Femur (tissue), 1 donor: ENCODE data around the gene CFAP43.
"Not testable (repeated sequence)": the region's sequence is repeated elsewhere in the genome, so short reads cannot be mapped to it uniquely, and the experiment has no call there.

Source experiments
- DNase-seq: peaks from one replicate; pipeline ENCODE4 v3.0.0-alpha.2; 2017

Gene CFAP43

GRCh38 chr10:104223304-104223703 is 8.9 kb downstream of the CFAP43 start:
- DNase-seq: no peak

- DNase-seq: no peak
Measured at GRCh38 chr10:104220522-104220921, 11.6 kb downstream of the CFAP43 start.

DNA sequence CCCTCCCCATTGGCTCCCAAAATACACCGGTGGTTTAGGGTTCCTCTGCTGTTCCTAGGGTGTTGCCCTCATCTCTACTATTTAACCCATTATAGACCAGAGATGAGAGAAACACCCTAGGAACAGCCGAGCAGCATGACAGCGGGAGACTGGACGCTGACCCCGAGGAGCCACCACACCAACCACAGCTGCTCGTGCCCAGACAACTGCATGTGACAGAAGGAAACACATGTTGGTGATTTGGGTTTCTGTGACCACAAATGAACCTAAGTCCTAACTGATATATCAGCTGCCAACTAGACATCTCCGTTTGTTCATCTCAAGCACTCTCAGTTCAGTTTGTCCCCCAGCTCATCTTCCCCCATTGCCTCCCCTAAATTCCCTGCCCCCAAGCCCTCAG is 13.4 kb downstream of the CFAP43 start:
- DNase-seq: peak; percentile 32

DNA sequence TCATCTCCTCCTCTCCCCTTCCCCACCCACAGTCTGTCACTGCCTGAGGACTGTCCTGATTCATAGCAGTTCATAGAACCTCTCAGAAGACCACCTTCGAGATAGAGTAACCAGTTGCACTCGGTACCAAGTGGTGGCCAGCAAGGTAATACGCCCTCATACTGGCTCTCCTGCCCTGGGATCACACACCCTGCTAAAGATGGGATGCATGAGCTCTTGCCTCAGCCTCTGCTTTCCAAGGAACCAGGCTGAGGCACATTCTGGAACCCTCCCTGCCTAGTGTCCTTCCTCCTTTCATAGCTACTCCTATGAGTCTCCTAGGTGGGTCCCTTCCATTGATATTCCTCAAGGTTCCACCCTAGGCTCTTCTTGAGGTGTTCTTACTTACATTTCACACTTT is 15.5 kb downstream of the CFAP43 start:
- no peak for DNase-seq

DNA sequence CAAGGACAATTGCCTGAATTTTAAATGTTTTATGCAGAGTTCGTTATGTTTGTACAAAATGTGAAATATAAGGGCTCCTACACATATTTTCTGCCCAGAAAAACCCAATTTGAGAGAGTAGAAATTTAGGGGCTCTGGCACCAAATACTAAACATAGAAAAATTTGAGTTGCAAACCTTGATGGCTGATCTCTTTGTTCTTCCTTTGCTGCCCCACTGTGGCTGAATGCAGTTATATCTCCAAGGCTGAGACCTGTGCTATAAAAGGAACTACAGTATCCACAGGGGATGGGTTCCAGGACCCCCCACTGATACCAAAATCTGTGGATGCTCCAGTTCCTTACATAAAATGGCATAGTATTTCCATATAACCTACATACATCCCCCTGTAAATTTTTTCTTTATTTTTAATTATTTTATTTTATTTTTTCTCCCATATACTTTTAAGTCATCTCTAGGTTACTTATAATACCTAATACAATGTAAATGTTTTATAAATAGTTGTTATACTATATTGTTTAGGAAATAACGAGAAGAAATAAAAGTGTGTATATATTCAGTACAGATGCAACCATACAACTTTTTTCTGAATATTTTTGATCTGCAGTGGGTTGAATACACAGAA is 22.5 kb downstream of the CFAP43 start:
- peak; percentile 48 for DNase-seq

GRCh38 chr10:104208730-104209129 is 23.4 kb downstream of the CFAP43 start:
- DNase-seq: no peak

- DNase-seq: no peak
Measured at GRCh38 chr10:104202231-104202630, 29.9 kb downstream of the CFAP43 start.

DNA sequence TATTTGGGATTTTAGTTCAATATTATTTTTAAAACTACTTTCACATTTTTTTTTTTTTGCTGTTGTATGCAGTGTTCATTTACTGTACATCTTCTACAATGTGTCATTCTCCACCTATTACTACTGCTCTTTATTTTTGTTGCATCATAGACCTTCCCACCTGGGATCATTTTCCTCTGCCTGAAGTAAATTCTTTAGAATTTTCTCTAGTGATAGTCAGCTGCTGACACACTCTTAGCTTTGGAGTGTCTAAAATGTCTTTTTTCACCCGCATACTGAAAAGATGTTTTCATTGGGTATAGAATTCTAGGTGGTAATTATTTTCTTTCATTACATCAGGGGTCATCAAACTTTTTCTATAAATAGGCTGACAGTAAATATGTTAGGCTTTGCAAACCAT is 30.5 kb downstream of the CFAP43 start:
- DNase-seq: no peak

DNA sequence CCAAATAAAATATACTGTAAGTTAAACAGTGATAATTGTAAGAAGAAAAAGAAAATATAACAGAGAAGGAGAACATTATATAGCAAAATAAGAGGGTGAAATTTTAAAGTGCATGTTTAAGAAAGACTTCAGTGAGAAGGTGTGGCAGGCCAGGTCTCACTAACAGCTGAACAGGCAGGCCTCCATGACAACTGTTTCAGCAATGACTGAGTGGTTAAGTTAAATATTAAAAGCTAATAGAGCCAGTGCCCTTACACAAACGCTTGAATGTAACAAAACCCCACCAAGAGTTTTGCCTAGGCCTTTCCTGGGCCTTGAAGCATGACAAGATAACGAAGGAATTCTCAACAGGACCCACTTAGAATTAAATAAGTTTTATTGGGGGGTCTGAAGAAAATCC is 32.6 kb downstream of the CFAP43 start:
- DNase-seq: no peak

DNA sequence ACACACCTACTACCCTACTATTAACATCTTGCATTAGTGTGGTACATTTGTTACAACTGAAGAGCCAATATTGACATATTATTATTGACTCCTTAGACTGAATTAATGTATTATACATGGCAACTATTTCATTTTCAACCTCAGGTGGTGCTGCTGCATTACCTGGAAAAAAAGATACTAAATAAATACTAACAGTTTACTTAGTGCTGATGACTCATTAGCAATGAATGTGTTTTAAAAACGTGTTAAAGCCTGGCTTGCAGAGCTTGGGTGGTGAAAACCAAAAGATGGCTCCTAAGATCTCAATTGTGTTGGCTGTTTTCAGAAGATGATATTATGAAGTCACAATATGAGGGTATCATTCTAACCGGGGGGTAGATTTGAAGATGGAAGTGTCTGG is 34.8 kb downstream of the CFAP43 start:
- no peak for DNase-seq

GRCh38 chr10:104195706-104196105 is 36.5 kb downstream of the CFAP43 start:
- no peak for DNase-seq

- DNase-seq: no peak
Measured at GRCh38 chr10:104193787-104194186, 38.4 kb downstream of the CFAP43 start.

- no peak for DNase-seq
Measured at GRCh38 chr10:104190695-104191094, 41.5 kb downstream of the CFAP43 start.

DNA sequence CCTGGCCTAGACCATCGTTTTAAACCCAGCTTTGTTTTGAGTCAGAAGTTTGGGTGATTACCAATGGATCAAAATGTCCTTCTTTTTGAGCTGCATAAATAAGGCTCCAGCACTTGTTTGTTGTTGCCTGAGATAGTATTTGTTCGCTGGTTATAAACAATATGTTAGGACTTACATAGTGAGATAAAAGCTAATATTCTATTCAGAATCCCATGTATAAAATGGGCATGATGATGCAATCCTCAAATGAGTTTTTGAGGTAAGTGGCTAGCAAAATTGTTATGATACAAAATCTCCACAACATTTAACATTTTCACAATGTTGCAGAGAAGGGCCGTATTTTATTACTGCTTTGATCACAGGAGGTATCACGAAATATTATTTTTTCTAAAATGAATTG is 48.5 kb downstream of the CFAP43 start:
- no peak for DNase-seq

DNA sequence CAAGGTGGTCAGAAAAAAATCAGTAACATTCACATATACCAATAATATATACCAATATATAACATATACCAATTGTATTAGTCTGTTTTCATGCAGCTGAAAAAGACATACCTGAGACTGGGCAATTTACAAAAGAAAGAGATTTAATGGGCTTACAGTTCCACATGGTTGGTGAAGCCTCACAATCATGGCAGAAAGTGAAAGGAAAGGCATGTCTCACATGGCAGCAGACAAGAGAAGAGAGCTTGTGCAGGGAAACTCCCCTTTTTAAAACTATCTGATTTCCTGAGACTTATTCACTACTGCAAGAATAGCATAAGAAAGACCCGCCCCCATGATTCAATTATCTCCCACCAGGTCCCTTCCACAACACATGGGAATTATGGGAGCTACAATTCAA is 58.0 kb downstream of the CFAP43 start:
- DNase-seq: not testable (repeated sequence)

DNA sequence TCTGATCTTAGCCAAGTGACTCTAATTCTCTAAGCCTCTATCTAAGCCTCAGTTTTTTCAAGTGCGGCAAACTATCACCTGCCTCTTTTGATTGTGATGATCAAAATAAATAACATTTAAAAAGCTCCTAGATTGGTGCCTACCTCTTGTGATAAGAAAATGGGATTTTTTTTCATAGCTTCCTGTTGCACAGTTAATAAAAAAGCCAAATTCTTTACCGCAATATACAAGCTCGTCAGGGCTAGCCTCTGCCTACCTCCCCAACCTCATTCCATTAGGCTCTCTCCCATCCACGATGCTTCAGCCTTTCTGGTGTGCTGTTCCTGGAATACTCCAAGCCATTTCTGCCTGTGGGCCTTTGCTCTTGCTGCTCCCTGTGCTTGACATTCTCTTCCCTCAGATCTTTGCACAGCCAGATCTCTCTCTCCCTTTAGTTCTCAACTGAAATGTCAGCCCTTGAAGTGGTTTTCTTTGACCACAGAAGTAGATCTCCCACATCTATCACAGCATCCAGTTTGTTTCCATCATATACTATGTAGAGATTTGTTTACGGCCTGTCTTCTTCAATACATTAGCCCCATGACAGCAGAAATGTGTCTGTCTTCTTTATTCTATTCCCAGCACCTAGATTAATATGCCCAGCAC is 61.4 kb downstream of the CFAP43 start:
- no peak for DNase-seq

DNA sequence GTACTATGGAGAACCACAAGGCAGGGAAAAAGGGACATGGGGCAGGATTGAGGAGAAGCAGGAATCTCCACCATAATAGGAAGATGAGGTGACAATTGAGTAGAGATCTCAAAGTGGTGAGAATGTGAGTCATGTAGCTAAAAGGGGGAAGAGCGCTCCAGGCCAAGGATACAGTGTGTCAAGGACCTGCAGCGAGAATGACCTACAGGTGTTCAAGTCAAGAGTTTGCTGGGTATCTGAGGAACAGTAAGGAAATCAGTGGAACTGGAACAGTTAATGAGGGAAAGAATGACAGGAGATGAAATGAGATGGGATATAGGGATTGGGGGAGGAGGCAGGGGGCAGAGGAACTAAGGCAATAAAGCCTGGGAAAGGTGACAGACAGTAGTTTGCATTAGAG is 76.6 kb downstream of the CFAP43 start:
- no peak for DNase-seq

DNA sequence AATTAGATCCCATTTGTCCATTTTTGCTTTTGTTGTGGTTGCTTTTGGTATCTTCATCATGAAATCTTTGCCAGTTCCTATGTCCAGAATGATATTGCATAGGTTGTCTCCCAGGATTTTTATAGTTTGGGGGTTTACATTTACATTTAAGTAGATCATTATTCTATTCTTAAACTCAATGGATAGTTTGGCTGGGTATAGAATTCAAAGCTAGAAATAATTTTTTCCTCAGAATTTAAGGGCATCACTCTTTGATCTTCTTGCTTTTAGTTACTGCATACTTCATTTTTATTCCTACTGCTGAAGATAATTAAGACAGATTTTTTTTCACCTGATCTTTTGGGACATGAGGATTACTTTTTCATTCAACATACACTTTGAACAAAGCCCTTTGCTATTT is 80.4 kb downstream of the CFAP43 start:
- no peak for DNase-seq

DNA sequence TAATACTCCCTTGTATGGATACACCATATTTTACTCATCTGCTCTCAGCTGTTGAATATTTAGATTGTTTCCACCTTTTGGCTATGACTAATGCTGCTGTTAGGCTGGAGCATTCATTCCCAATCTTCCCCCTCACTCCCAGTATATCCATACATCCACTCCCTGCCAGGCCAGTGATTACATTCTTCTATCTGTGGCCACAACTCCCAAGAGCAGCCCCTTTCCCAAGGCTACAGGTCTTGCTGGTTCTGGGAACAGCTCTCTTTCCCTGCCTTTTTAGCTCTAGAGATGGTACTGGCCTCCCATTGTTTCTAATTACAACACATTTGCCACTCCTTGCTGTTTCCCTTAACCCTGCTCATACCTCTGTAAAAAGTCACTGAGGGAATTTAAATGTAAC is 82.0 kb downstream of the CFAP43 start:
- no peak for DNase-seq

GRCh38 chr10:104146882-104147281 is 85.3 kb downstream of the CFAP43 start:
- DNase-seq: no peak

- DNase-seq: no peak
Measured at GRCh38 chr10:104144931-104145330, 87.2 kb downstream of the CFAP43 start.

GRCh38 chr10:104143829-104144228 is 88.3 kb downstream of the CFAP43 start:
- no peak for DNase-seq

- no peak for DNase-seq
Measured at GRCh38 chr10:104142081-104142480, 90.1 kb downstream of the CFAP43 start.

GRCh38 chr10:104139221-104139620 is 92.9 kb downstream of the CFAP43 start:
- DNase-seq: no peak

GRCh38 chr10:104138131-104138530 is 94.0 kb downstream of the CFAP43 start:
- no peak for DNase-seq
